Glomerular endothelial cell (primary cell): Measurements from ENCODE around the gene ERBB4. TPM values are rescaled to one million over a fixed set of nuclear protein-coding genes. Genes with fewer than 3 reads are reported as not detected.
"Not testable (repeated sequence)": the region's sequence is repeated elsewhere in the genome, so short reads cannot be mapped to it uniquely, and the experiment has no call there.

Experiments
- DNase-seq: peaks from one replicate; pipeline ENCODE4 v3.0.0-alpha.2; 2011; ENCODE audit warnings: low read depth, low spot score; ENCODE audit errors: extremely low read depth
- total RNA-seq: library from RNA; depleted of rRNA; stranded (reverse); fragments of >200 nt; gene quantifications from 2 replicates; pipeline ENCODE4 v1.2.3, GENCODE V29; 2015

The ERBB4 gene
- total RNA-seq, 1 donor from 2014 or later, result 0.18 TPM

DNA sequence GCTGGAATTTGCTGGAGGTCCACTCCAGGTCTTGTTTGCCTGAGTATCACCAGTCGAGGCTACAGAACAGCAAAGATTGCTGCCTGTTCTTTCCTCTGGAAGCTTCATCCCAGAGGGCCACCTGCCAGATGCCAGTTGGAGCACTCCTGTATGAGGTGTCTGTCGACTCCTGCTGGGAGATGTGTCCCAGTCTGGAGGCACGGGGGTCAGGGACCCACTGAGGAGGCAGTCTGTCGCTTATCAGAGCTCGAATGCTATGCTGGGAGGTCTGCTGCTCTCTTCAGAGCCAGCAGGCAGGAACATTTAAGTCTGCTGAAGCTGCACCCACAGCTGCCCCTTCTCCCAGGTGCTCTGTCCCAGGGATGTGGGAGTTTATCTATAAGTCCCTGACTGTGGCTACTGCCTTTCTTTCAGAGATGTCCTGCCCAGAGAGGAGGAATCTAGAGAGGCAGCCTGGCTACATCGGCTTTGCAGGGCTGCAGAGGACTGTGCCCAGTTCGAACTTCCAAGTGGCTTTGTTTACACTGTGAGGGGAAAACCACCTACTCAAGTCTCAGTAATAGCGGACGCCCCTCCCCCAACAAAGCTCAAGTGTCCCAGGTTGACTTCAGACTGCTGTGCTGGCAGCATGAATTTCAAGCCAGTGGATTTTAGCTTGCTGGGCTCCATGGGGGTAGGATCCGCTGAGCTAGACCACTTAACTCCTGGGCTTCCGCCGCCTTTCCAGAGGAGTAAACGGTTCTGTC is 301.1 kb downstream of the ERBB4 start:
- DNase-seq, result no peak

DNA sequence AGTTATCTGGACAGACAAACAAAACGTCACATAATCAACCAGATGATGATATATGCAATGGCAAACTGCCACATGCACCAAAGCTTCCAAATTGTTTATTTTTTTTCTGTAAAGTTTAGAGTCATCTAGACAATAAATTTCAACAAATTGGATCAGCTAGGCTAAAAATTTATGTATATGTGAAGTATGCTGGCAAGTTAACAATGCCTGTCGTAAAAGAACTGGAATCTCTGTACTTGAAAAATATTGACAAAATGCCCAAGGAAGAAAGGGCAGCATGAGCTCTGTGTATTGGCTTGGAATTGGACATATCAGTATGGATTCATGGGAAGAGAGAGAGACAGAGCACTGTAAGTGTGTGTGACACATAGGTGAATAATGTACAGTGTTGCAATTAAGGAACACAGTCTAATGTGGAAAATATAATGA is 309.8 kb downstream of the ERBB4 start:
- no peak for DNase-seq

DNA sequence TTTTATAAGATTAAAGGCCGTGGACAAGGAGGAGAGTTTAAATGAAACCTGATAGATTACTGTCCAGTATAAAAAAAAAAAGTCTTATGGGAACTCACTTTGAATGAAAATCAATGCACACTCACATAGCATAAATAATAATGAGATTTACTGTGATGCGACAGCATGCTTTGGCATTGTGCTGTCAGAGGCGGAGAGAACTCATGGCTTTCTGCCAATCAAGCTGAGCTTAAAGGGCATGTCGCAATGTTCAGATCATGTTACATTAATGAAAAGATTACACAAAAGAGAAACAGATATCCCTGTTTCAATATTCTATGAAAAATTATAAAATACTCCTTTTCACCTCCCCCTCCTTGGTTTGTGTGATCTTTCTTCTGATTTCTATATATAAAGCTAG is 310.8 kb downstream of the ERBB4 start:
- DNase-seq, result no peak

DNA sequence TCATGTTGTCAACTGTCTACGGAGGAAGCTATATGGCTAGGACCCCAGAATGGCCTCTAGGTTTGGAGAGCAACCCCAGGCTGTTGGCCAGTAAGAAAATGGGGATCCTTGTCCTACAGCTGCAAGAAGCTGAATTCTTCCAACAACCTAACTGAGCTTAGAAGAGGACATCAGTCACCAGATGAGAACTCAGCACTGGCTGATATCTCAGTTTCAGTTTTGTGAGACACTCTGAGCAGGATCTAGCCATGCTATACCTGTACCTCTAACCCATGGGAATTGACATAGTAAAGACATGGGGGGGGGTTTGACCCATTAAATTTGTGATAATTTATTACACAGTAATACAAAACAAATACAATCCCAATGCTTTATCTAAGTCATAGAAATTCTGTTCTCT is 312.5 kb downstream of the ERBB4 start:
- DNase-seq, result no peak

GRCh38 chr2:212223696-212224095 is 314.9 kb downstream of the ERBB4 start:
- DNase-seq, result no peak

GRCh38 chr2:212213191-212213590 is 325.4 kb downstream of the ERBB4 start:
- DNase-seq, result no peak

- no peak for DNase-seq
Observed at GRCh38 chr2:212208467-212208866, 330.1 kb downstream of the ERBB4 start.

DNA sequence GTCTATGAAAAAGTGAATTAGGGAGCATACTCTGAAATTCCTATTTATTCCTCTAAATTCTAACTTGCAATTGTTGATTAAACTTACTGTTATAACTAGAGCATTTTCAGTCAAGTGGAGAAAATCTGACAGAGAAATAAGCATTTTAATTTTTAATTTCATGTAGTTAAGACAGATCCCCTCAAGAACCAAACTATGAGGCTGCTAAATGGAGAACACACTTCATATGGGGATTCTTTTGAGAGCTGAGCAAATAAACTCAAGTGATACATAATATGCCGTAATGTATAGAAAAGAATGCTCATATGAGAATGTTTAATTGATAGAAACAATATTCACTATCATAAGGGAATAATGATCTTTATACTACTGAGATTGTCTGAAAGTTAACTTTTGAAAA is 340.8 kb downstream of the ERBB4 start:
- no peak for DNase-seq

GRCh38 chr2:212195626-212196025 is 343.0 kb downstream of the ERBB4 start:
- no peak for DNase-seq

DNA sequence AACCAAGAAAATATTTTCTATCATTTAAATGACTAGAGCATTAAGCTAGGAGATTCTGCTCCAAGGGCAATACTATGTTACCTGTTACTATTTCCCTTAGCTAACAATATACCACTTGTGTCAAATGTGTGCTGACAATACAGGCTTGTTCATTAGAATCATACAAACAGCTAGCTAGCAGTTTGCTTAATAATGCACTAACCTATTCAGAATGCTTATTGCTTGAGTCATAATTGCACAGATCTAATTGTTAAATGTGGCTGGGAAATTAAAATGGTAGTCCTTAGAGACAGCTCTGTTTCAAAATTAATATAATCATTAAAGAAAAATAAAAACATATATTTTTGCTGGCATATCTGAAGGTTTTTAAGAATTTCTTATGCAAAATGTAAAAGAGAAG is 344.2 kb downstream of the ERBB4 start:
- no peak for DNase-seq

DNA sequence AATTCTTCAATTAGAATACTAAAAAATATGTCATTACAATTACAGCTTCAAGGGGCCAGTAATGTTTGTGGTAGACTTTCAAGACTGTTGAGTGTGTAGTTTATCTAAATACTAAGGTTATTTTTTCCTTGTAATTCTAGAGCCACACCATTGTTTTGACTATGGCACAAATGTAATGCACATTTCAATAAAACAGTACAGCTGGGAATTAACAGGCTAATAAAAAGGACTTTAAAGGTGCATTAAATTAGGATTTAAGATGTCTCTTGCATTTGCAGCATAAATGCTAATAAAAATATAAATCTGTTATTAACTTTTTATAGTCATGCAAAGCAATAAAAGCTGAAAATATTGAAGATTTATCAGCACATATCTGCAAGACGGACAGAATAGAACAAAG is 344.8 kb downstream of the ERBB4 start:
- no peak for DNase-seq

DNA sequence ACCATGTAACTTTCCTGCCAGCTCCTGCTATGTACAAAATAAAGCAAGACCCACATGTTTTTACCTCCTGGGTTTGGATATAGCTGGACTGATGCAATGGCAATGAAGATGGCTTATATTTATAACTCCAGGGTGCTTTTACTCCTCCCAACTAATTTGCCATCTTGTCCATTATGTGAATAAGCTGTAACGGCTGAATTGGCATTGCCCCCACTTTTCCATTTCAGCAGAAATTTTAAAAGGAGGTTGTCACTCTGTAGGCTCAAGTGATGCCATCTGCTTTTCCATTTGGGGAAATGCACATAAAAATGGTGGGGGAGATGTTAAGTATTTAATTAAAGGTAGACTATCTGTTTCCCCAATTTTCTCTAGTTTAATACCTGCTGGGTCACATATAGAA is 345.5 kb downstream of the ERBB4 start:
- no peak for DNase-seq

DNA sequence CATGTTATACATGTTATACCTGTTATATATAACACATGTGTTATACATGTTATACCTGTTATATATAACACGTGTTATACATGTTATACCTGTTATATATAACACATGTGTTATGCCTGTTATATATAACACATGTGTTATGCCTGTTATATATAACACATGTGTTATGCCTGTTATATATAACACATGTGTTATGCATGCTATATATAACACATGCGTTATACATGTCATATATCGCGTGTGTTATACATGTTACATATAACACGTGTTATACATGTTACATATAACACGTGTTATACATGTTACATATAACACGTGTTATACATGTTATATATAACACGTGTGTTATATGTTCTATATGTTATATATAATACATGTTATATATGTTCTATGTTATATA is 347.2 kb downstream of the ERBB4 start:
- not testable (repeated sequence) for DNase-seq

DNA sequence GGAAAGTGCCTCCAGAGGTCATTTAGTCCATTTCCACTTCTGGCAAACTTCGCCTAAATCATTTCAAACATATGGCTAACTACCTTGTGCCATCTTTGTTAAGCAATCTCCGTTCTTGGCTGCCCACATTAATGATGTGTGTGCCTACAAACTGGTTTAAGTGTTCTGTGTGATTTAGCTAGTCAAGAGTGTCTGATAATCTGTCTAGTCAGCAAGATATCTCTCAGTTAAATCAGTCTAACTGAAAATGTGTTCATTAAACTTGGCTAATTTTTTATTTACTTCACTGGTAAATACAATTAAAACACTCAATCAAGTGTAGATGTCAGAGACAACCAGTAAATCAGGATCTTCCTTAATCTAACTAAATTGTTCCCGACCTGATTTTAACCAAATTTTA is 352.4 kb downstream of the ERBB4 start:
- DNase-seq, result no peak

- no peak for DNase-seq
Observed at GRCh38 chr2:212181646-212182045, 357.0 kb downstream of the ERBB4 start.

- no peak for DNase-seq
Observed at GRCh38 chr2:212180408-212181083, 358.1 kb downstream of the ERBB4 start.

GRCh38 chr2:212177724-212178123 is 360.9 kb downstream of the ERBB4 start:
- no peak for DNase-seq

DNA sequence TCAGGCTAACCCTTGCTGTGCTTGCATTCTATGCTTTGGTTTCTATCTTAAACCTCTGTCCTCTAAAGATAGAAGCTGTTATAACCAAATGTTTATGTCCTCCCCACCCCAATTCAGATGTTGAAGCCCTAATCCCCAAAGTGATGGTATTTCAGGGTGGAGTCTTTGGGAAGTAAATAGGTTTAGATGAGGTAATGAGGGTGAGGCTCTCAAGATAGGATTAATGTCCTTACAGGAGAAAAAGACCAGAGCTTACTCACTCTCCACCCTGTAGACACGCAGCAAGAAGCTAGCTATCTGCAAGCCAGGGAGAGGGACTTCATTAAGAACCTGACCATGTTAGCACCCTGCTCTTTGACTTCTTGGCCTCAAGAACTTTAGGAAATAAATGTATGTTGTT is 362.5 kb downstream of the ERBB4 start:
- no peak for DNase-seq

DNA sequence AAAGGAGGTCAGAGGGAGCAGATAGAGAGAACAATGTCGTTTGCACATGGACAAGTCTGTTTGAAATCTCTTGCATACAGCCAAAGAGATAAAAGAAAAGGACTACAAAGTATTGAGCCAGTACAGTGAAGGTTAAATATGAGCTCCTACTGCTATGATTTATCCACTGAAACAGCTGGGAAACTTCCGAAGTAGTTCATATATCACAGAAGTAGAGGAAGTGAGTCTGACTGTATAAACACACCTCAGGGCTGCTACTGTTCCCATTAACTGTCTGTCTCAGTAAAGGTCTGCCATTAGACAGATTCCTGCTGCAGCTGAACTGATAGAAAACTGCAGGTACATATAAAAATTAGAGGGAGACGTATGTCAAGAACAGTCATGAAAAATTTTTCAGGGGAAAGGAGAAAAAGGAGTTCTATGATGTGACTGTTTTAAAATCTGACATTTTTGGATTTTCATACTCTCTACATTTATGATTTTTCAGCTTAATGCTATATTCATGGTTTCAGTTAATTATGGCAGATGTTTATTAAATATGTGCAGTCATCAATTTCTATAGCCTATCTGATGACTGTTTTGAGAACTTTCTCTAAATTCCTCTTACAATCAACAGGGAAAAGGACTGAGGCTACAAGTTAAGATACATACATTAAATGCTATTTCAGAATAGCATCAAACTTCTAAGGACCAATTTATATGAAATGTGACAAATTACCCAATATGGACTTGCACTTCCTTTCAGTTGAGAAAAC is 364.7 kb downstream of the ERBB4 start:
- peak; percentile 16 for DNase-seq

- no peak for DNase-seq
Observed at GRCh38 chr2:212173331-212173730, 365.3 kb downstream of the ERBB4 start.

- no peak for DNase-seq
Observed at GRCh38 chr2:212170382-212170781, 368.2 kb downstream of the ERBB4 start.

GRCh38 chr2:212158081-212158480 is 380.5 kb downstream of the ERBB4 start:
- no peak for DNase-seq
